Mesendoderm (in vitro differentiated cells): ENCODE measurements around the gene GUF1.

ENCODE experiments used
- DNase-seq: peaks from one replicate; pipeline ENCODE4 v3.0.0; 2013
- H2AK5ac ChIP-seq: 2 replicates; pipeline ENCODE4 v1.6.1; 2013; ENCODE audit warnings: low read length, inconsistent platforms
- H2BK120ac ChIP-seq: 2 replicates; pipeline ENCODE4 v1.6.1; 2013; ENCODE audit warnings: low read depth, mild to moderate bottlenecking, low read length, moderate library complexity, mixed read lengths
- H2BK15ac ChIP-seq: replicated peaks from 2 replicates; pipeline ENCODE4 v1.6.1; 2013; ENCODE audit warnings: low read depth, mild to moderate bottlenecking, moderate library complexity
- H2BK5ac ChIP-seq: 2 replicates; pipeline ENCODE4 v1.6.1; 2013; ENCODE audit warnings: low read length, inconsistent platforms
- H3K18ac ChIP-seq: 2 replicates; pipeline ENCODE4 v1.6.1; 2013; ENCODE audit warnings: mild to moderate bottlenecking, low read length, mixed read lengths
- H3K23ac ChIP-seq: one replicate; pipeline ENCODE4 v1.6.1; 2013; ENCODE audit warnings: low read length
- H3K27ac ChIP-seq: 2 replicates; pipeline ENCODE4 v1.5.1; 2013; ENCODE audit warnings: low read depth, mild to moderate bottlenecking, inconsistent platforms, low read length, moderate library complexity
- H3K27me3 ChIP-seq: 2 replicates; pipeline ENCODE4 v1.6.1; 2013; ENCODE audit warnings: low read length, control low read depth, mild to moderate bottlenecking, inconsistent platforms; ENCODE audit not compliant: insufficient read depth, poor library complexity
- H3K36me3 ChIP-seq: 2 replicates; pipeline ENCODE4 v1.6.1; 2013; ENCODE audit warnings: low read length, inconsistent platforms; ENCODE audit not compliant: control insufficient read depth, insufficient read depth
- H3K4ac ChIP-seq: one replicate; pipeline ENCODE4 v1.6.1; 2013; ENCODE audit warnings: low read depth, mild to moderate bottlenecking, low read length, moderate library complexity
- H3K4me1 ChIP-seq: 2 replicates; pipeline ENCODE4 v1.6.1; 2013; ENCODE audit warnings: low read depth, low read length, inconsistent platforms; ENCODE audit not compliant: control insufficient read depth
- H3K4me2 ChIP-seq: 2 replicates; pipeline ENCODE4 v1.6.1; 2013; ENCODE audit warnings: low read length
- H3K4me3 ChIP-seq: 2 replicates; pipeline ENCODE4 v1.5.1; 2013; ENCODE audit warnings: mild to moderate bottlenecking, low read length
- H3K56ac ChIP-seq: one replicate; pipeline ENCODE4 v1.6.1; 2013; ENCODE audit warnings: low read length
- H3K79me1 ChIP-seq: 2 replicates; pipeline ENCODE4 v1.6.1; 2013; ENCODE audit warnings: low read length, inconsistent platforms
- H3K79me2 ChIP-seq: 2 replicates; pipeline ENCODE4 v1.6.1; 2013; ENCODE audit warnings: mild to moderate bottlenecking, low read length; ENCODE audit not compliant: control insufficient read depth, insufficient read depth
- H3K9ac ChIP-seq: 2 replicates; pipeline ENCODE4 v1.6.1; 2013; ENCODE audit warnings: low read length, inconsistent platforms
- H4K5ac ChIP-seq: one replicate; pipeline ENCODE4 v1.6.1; 2013; ENCODE audit warnings: low read length
- H4K8ac ChIP-seq: one replicate; pipeline ENCODE4 v1.6.1; 2013; ENCODE audit warnings: low read depth, mild to moderate bottlenecking, control low read depth, low read length, moderate library complexity
- WGBS: extraction: QIAGEN DNeasy Blood & Tissue Kit; methylation state at CpG from one replicate; pipeline ENCODE4 v1.1.7; 2013; ENCODE audit warnings: low lambda C conversion rate, missing lambda C conversion rate; ENCODE audit not compliant: insufficient coverage; ENCODE audit errors: extremely low coverage; 5-methylcytosine and 5-hydroxymethylcytosine counted together

GUF1 gene

GRCh38 chr4:44740201-44740600 lies 62.0 kb downstream of the GUF1 start:
- Histone ChIP-seq H3K18ac (no peak overlapping the region), H3K4ac (no peak overlapping the region)
- no CpG with 5 or more reads among the region's 2 CpGs for WGBS

More at GRCh38 chr4:44740201-44740600, 62.0 kb downstream of the GUF1 start:
- no peak overlapping the region for H2BK5ac ChIP-seq
- H2BK15ac ChIP-seq: no peak overlapping the region
- H3K79me1 ChIP-seq: no peaks in the 10 kb centered on the region
- no peaks in the 10 kb centered on the region for H3K27me3 ChIP-seq
- no peak overlapping the region for H4K5ac ChIP-seq
- no peak overlapping the region for H2AK5ac ChIP-seq
- no peak for DNase-seq
- no peaks in the 10 kb centered on the region for H3K4me1 ChIP-seq
- no peak overlapping the region for H4K8ac ChIP-seq
- no peak overlapping the region for H3K23ac ChIP-seq
- no peaks in the 10 kb centered on the region for H3K79me2 ChIP-seq
- H3K56ac ChIP-seq: no peak overlapping the region
- no peak overlapping the region for H2BK120ac ChIP-seq
- no peaks in the 10 kb centered on the region for H3K36me3 ChIP-seq
- no peak overlapping the region for H3K4me2 ChIP-seq
- H3K27ac ChIP-seq: no peak overlapping the region
- H3K4me3 ChIP-seq: no peak overlapping the region
- no peak overlapping the region for H3K9ac ChIP-seq
